Epidermal melanocyte (primary cell): ENCODE measurements around the gene SGSM2.

ENCODE experiments used
- DNase-seq: peaks from one replicate; pipeline ENCODE4 v3.0.0; 2011; ENCODE audit warnings: low spot score; ENCODE audit not compliant: insufficient read length

SGSM2 gene

GRCh38 chr17:2397247-2398171 is 60.2 kb downstream of the SGSM2 start:
- no peak for DNase-seq

DNA sequence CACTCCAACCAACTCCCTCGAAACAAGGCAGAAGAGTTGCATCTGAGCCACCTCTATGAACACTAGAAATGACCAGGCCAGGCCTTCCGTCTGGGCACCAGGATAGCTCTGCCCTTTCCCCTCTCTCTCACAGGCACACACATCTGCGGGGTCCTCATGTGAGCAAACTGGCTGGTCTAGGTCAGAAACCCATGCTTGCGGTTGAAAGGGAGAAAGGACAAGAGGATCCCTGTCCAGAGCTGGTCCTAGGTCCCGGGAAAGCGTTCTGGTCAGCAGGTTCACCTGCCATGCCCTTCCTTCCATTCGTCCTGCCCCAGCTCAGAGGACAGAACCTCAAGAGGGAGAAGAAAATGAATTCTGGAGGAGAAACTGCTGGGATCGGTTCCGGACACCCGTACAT is 60.9 kb downstream of the SGSM2 start:
- no peak for DNase-seq

GRCh38 chr17:2398655-2399571 is 61.6 kb downstream of the SGSM2 start:
- DNase-seq, result no peak

GRCh38 chr17:2399572-2400473 is 62.5 kb downstream of the SGSM2 start:
- peak; percentile 96 for DNase-seq

GRCh38 chr17:2400474-2400866 is 63.2 kb downstream of the SGSM2 start:
- no peak for DNase-seq

- DNase-seq, result peak; percentile 87
These were observed 63.6 kb downstream of the SGSM2 start, which contains the start of gene MNT for GRCh38 chr17:2400877-2401425. TSS of gene MNT (minus strand) at chr17:2401060. CDS start at chr17:2400712, 348 bp downstream.

GRCh38 chr17:2401426-2402221 is 64.3 kb downstream of the SGSM2 start:
- peak; percentile 92 for DNase-seq

- no peak for DNase-seq
These were observed 65.2 kb downstream of the SGSM2 start for GRCh38 chr17:2402544-2402943.

DNA sequence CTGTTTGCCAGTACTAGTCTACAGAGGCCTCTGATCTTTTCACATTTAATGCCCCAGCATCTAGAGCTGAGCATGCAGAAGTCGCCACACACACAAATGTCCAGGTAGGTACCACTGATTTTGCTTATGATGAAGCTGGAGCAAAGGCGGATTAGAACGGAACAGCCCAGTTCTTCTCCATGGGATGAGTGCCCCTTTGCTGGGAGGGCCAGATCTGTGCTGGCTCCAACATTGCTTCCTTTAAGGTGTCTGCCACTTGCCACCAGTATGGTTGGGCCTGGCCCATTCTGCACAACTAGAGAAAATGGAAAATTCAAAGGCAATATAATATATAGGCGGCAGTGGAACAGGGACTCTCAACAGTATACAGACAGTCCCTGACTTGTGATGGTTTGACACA is 65.7 kb downstream of the SGSM2 start:
- DNase-seq, result no peak

- DNase-seq, result no peak
These were observed 68.1 kb downstream of the SGSM2 start for GRCh38 chr17:2405247-2405926.

DNA sequence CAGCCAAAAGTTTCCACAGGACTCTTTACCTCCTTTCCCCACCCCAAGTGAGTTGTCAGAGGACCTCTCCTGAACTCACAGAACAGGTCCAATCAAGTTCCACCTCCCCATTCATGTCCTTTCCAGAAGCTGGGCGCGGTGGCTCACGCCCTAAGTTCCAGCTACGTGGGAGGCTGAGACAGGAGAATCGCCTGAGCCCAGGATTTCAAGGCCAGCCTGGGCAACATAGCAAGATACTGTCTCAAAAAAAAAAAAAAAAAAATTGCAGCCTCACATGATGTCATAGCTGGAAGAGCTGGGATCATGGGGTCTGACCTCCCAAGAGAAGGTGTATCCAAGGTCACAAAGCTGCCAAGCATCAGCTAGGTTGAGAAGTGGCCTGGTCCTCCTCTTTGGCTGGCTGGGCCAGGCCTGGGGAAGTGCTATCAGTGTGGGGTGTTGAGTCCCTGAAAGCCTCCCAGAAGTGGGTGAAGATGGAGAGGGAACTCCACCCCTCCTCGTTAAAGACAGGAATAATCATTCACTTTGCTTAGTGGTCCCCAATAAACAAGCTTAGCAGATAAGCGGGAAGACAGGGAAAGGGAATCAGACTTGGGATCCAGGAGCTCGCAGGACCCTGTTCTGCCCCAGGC is 69.1 kb downstream of the SGSM2 start:
- DNase-seq, result no peak

- peak; percentile 50 for DNase-seq
These were observed 69.8 kb downstream of the SGSM2 start for GRCh38 chr17:2406903-2407790.

DNA sequence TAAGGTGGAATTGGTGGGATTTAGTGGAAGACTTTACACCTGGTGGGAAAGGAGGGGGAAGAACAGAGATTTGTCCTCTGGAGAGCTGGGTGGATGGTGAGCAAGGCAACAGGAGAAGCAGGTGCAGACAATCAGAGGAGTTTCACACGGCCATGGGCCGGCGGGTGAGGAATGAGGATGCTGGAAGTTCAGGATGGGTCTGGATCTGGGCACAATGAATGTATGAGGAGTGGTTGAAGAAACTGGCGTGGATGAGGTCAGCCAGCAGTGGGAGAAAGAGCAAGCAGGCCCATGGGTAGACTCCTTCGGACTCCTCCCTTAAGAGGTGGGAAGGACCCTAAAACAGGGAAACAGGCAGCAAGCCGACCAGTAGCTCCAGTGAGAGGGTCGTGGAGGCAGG is 73.7 kb downstream of the SGSM2 start:
- DNase-seq, result no peak

GRCh38 chr17:2412561-2413021 is 75.3 kb downstream of the SGSM2 start:
- DNase-seq, result no peak

DNA sequence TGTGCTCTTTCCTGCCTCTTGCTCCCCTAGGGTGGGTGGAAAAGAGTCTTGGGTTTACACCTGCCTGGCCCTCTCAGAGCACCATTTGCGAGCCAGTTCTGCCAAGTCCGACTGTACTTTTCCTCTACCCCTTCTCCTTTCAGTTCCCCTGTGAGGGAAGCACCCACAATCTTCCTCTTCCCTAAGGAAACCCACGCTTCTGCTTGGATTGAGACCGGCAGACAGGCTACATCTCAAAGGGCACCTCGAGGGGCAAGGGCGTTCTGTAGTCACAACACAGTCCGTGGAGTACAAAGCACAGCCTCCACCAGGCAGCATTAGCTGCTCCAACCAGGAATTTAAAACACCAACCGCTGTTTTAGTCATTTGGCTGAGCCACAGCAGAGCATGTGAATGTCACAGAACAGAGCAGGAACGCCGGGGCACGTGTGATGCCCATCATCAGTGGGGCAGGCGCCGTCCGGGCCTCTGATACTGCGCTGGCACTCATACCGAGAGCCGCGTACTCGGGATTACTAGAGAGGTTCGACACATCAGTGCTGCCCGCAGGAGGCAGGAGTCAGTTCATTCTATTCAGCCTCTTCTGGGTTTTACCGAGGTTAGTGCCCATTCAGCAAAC is 77.3 kb downstream of the SGSM2 start:
- no peak for DNase-seq

DNA sequence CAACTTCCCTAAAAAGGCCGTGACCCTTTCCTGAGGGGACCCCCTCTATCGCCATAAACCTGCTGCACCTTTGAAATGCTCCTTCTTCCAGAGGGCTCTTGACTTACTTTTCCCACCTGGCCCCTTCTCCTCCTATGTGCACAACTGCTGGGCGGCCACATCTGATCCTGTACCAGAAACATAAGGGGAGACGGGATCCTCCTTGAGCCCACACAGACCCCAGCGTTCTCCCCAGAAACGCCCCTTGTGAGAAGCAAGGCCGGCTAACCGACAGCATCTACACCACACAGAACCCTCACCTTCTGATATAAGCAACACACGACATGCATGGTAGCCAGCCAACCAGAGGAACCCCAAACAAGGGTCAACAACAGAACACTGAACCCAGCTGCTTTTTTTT is 77.8 kb downstream of the SGSM2 start:
- no peak for DNase-seq

GRCh38 chr17:2416010-2416734 is 78.9 kb downstream of the SGSM2 start:
- peak; percentile 94 for DNase-seq
